IPS DF 19.7 (cell line): ENCODE measurements around the gene STAT5A.
"Not testable (repeated sequence)": the region's sequence is repeated elsewhere in the genome, so short reads cannot be mapped to it uniquely, and the experiment has no call there.

Experiments
- DNase-seq: peaks from one replicate; pipeline ENCODE4 v3.0.0-alpha.2; 2013; ENCODE audit warnings: low read depth, low spot score

STAT5A gene

GRCh38 chr17:42329025-42329976, 41.0 kb downstream of the STAT5A start:
- peak; percentile 84 for DNase-seq

- DNase-seq: no peak
Observed at GRCh38 chr17:42333053-42333452, 44.8 kb downstream of the STAT5A start.

- no peak for DNase-seq
Observed at GRCh38 chr17:42334677-42335076, 46.4 kb downstream of the STAT5A start.

- DNase-seq: no peak
Observed at GRCh38 chr17:42337442-42337841, 49.1 kb downstream of the STAT5A start.

- DNase-seq: no peak
Observed at GRCh38 chr17:42338427-42338985, 50.2 kb downstream of the STAT5A start.

- DNase-seq: no peak
Observed at GRCh38 chr17:42339221-42339620, 50.9 kb downstream of the STAT5A start.

GRCh38 chr17:42340691-42341127, 52.4 kb downstream of the STAT5A start:
- no peak for DNase-seq

GRCh38 chr17:42341568-42341967, 53.3 kb downstream of the STAT5A start:
- DNase-seq: no peak

GRCh38 chr17:42342242-42343008, 54.1 kb downstream of the STAT5A start:
- DNase-seq: no peak

GRCh38 chr17:42345396-42346073, 57.2 kb downstream of the STAT5A start:
- DNase-seq: no peak

- DNase-seq: no peak
Observed at GRCh38 chr17:42346481-42346880, 58.2 kb downstream of the STAT5A start.

GRCh38 chr17:42347198-42347597, 58.9 kb downstream of the STAT5A start:
- no peak for DNase-seq

- no peak for DNase-seq
Observed at GRCh38 chr17:42347606-42348005, 59.3 kb downstream of the STAT5A start.

GRCh38 chr17:42348104-42348503, 59.8 kb downstream of the STAT5A start:
- no peak for DNase-seq

- DNase-seq: no peak
Observed at GRCh38 chr17:42354956-42355843, 66.9 kb downstream of the STAT5A start.

GRCh38 chr17:42358434-42358833, 70.1 kb downstream of the STAT5A start:
- no peak for DNase-seq

- no peak for DNase-seq
Observed at GRCh38 chr17:42359133-42359532, 70.8 kb downstream of the STAT5A start.

GRCh38 chr17:42360388-42360787, 72.1 kb downstream of the STAT5A start:
- not testable (repeated sequence) for DNase-seq
